Suppressor macrophage treated with lipopolysaccharide for 1 hour (primary cell): ENCODE measurements around the gene SACS.
A peak's percentile ranks its signal among the peaks of the same experiment; 100 is the strongest.

ENCODE experiments used
- DNase-seq, 3 donors: peaks; one replicate each; pipeline ENCODE4 v3.0.0-alpha.2; 2020 to 2022

Gene SACS, protein sequence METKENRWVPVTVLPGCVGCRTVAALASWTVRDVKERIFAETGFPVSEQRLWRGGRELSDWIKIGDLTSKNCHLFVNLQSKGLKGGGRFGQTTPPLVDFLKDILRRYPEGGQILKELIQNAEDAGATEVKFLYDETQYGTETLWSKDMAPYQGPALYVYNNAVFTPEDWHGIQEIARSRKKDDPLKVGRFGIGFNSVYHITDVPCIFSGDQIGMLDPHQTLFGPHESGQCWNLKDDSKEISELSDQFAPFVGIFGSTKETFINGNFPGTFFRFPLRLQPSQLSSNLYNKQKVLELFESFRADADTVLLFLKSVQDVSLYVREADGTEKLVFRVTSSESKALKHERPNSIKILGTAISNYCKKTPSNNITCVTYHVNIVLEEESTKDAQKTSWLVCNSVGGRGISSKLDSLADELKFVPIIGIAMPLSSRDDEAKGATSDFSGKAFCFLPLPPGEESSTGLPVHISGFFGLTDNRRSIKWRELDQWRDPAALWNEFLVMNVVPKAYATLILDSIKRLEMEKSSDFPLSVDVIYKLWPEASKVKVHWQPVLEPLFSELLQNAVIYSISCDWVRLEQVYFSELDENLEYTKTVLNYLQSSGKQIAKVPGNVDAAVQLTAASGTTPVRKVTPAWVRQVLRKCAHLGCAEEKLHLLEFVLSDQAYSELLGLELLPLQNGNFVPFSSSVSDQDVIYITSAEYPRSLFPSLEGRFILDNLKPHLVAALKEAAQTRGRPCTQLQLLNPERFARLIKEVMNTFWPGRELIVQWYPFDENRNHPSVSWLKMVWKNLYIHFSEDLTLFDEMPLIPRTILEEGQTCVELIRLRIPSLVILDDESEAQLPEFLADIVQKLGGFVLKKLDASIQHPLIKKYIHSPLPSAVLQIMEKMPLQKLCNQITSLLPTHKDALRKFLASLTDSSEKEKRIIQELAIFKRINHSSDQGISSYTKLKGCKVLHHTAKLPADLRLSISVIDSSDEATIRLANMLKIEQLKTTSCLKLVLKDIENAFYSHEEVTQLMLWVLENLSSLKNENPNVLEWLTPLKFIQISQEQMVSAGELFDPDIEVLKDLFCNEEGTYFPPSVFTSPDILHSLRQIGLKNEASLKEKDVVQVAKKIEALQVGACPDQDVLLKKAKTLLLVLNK (N-terminal part only)

DNA sequence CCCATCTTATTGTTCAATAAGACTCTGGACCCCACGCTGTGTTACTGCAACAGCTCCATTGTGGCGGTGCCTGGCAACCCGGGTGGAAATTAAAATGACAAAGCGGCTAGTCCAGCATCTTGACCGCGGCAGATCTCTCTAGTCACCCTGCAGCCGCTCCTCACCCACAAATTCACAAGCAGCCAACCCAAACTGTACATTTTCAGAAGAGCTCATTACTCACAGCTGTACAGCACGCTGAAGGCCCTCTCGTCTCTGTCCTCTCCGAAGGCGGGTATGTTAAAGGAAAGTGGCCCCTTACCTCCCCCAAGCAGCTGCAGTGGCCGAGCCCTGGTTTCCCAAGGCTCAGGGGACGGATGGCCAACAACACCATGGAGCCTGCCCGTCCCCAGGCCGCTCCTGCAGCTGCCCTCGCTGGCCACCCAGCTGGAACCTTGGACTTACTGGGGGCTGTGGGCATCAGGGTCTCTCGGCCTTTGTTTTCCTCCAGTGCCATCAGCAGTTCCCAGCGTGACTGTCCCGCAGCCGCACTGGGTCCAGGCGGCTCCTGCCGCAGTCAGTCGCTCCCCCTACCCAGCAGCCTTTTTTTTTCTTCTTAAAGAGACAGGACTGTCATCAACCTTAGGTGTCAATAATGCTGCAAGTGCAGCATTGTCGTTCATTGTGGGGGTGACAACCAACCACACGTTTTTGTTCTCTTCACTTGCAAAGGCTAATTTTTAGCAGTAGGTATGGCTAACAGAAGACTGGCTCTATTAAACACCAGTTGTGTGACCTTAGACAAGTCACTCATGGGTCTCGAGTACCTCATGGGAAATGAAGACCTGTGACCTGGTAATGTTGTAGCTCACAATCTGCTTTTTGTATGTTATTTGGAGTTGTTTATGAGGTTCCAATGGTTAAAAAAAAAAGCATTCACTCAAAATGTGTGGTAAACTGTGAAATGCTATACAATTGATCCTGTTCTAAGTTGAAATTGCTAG, at the start of gene SACS:
Gene SACS, minus strand, starts transcription at position 532 of the 983 bp plus-strand sequence. CDS start 22,463 bp downstream, outside the sequence.
- DNase-seq, result peak; percentile 11 to 37 (median 20)

DNA sequence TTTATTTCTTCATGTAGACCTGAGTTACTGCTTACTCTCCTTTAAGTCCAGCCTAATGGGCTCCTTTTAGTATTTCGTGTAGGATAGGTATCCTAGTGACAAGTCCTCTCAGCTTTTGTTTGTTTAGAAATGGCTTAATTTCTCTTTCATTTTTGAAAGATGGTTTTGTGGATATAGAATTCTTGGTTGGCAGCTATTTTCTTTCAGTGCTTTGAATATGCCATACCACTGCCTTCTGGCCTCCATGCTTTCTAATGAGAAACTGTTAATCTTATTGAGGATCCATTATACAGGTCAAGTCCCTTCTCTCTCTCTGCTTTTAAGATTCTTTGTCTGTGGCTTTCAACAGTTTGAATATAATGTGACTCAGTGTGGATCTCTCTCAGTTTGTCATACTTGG, 46.8 kb upstream of the SACS start:
- no peak for DNase-seq

DNA sequence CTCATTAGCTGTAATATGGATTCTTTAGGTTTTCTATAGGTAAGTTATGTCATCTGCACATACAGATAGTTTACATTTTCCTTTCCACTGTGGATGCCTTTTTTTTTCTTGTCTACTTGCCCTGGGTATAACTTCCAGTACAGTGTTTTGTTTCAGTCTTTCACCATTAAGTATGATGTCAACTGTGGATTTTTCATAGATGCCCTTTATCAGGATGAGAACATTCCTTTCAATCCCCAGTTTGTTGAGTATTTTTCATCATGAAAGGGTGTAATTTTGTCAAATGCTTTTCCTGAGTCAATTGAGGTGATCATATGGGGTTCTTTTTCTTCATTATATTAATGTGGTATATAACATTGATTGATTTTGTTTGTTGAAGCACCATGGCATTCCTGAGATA, 43.6 kb upstream of the SACS start:
- DNase-seq, result no peak

DNA sequence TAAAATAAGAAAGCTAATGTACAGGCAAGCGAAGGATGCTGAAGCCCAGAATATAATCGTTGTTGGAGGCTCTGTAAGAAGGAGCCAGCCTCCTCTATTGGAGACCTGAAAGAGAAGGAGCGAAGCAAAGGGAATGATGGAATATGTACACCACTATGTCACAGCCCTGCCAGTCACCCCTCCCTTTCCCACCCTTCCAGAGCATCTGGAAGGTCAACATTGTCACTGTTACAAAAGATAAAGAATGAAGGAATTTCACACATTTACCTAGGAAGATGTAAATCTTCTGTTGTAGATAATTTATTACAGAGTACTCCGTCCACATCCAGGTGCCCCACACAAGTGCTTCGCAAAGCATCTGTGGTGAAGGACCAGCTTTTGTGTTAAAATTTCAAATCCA, 39.7 kb upstream of the SACS start:
- DNase-seq, result no peak

DNA sequence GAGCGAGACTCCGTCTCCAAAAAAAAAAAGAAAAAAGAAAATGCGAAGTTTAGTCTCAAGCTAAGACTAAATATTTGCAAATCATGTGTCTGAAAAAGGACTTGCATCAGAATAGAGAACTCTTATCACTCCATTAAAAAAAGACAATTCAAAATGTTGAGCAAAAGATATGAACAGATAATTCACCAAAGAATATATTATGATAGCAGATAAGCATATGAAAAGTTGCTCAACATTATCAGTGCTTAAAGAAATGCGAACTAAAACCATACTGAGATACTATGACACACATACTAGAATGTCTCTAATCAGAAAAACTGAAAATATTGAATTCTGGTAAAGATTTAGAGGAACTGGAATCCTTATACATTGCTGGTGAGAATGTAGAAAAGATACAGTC, 38.7 kb upstream of the SACS start:
- DNase-seq, result no peak

DNA sequence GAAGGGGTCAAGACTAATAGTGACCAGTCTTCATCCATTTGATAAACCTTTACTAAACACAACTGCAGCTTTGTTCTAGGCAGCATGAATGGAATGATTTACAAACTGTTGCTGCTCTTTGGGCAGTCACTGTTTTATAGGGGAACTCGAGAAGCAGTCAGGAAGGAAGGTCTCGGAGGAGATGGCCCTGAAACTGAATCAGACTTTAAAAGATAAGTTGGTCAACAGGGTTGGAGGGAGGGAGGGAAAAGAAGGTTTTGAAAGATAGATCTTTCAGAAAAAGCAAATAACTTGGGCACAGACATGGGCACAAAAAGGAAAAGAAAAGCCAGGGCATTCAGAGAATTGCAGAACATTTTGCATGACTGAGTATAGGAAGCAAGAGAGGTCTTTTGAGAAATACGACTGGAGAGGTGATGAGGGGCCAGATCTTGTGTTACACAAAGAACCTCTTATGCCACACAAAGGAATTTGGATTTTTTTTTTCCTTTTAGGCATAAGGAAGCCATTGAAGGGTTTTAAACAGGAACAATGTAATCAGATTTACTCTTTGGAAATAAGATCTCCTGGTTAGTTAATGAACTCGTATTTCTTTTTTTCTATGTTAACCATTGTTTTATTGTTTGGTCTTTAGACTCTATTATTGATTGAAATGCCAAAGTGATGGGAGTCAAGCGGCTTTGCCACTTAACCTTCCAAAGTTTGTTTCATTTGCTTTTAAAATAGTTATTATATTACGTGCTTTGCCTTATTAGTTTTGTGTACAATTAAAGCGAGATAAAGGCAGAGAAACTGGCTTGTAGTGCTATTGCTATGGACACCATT, 37.5 kb upstream of the SACS start:
- DNase-seq, result no peak

DNA sequence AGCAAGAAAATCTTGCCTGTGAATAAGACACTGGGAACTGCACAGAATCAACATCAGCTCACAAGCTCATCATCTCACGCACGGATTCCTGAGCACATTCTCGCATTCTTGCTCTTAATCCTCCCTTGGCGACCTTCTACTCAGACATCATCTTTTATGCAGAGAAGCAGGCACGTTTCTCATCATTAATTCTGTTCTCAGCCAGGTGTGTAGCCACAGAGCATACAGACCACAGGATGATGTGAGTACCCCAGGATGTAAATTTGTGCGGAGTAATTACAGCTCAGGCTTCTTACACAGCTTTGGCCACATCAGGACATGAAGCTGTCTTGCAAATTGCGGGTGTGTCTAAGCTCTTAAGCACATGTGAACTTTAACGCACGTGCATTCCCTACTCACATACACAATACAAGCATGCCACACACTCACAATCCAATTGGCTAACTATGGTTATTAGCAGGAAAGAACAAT, 36.5 kb upstream of the SACS start:
- no peak for DNase-seq

DNA sequence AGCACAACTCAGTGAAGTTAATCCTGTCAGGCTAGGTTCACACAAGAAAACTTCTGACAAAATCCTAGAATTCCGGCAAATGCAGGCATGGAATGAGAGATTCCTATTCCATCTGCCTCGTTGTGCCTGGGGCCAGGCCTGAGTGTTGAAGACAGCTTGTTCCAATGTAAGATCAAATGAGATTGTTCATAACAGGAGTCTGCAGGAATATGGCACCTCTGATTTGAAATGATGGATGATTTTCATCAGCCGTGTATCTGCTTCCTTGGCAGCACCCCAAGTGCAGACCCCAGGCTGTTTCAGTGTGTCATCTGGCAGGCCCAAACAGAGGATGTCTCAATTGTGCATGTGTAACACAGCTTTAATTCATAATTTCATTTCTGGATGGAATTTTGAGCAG, 35.3 kb upstream of the SACS start:
- DNase-seq, result no peak

DNA sequence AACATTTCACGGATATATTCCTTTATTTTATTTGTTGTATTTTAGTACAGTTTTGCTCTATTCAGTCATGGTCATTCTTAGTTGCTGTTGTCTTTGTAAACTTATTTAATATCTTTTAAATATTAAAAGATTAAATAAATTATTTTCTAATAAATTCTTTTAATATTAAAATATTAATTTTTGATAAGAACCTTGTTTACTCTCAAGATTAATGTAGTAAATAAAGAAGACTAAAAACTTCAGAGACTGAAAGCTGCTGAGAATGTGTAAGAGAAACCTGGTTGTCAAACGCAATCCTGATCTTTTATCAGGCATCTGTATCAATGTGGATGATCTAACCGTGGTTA, 34.4 kb upstream of the SACS start:
- DNase-seq, result no peak

DNA sequence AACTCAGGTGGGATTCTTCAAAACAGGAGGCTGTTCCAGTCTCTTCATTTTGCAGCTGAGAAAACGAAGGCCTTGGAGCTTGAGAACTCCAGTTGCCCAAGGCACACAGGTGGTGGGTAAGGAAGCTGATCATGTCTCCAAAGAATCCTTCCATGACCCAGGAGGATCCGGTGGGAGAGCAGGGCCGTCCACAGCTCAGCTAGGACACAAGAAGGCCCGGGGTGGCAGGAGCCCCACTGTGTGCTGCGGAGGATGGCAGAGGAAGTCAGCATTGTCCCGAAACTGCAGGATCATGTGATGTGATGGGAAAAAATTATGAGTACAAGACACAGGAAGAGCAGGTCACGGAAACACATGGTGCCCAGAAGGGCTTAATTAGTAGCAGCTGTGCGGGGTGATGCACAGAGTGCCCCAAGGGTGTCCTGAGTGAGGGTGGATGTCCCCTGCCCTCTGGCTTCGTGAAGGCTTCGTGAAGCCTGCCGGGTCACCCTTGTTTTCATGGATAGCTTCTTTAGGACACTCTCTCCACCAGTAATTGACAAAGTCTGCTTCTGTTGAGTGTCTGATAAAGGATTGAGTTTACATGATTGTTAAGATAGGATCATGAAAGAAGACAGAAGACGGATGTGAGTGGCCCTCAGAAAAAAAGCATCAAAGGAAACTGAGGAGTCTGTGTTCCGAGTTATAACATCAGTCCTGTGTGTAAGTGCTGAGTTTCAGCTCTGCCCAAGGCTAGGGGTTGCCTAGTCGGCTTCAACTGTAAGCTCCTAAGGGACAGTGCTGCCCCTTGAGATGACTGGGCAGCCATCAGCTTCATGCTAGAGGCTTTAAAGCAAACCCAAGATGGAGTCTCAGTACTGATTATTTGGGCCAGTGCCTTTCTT, 33.8 kb upstream of the SACS start:
- peak in 1 of 3 donors; percentile 21 for DNase-seq

DNA sequence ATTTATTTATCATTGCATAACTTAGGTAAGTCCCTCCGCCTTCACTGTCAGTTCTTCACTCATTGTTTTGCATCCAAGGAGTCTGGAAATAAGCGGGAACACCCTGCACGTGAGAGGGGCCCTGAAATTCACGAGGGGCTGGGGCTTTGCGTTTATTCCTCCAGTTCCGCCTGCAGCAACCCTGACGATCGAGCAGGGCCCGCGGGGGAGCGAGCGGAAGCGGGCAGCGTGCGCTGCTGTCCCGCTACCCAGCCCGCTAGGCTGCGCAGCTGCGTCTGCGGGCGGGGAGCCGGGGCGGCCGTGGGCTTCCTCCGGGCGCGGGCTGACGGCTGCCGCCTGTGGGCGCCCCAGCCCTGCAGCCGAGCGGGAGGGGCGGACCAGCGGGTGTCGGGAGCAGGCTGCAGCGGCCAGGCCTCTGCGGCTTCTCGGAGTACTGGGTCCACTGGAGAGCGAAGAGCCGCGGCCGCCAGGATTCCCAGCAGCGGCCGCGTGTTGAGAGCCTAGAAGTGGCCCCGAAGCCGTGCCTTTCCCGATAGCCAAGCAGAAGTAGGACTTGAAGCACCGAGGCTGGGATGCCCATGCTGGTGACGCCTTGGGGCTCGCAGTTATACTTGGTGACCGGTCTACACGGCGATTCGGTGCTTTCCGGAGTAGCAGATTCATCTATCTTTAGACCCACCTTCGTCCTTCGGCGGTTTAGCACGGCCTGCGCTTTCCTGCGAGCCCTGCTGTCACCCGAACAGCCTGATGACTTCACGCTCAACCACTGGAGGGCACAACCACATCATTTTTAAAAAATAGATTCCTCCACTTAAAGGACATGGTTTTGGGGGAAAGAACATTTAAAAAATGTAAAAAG, 32.9 kb upstream of the SACS start:
- peak; percentile 72 to 82 (median 73) for DNase-seq

DNA sequence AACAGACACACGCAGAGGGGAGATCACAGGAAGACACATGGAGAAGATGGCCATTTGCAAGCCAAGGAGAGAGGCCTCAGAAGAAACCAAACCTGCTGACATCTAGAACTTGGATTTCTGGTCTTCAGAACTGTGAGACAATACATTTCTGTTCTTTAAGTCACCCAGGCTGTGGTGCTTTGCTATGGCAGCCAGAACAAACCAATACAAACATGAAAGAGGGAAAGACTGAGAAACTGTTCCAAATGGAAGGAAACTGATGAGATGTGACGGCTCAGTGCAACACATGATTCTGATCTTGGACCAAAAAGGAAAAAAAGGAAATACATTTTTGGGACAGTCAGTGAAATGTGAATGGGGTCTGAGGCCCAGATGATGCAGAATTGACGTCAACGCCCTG, 30.2 kb upstream of the SACS start:
- no peak for DNase-seq

DNA sequence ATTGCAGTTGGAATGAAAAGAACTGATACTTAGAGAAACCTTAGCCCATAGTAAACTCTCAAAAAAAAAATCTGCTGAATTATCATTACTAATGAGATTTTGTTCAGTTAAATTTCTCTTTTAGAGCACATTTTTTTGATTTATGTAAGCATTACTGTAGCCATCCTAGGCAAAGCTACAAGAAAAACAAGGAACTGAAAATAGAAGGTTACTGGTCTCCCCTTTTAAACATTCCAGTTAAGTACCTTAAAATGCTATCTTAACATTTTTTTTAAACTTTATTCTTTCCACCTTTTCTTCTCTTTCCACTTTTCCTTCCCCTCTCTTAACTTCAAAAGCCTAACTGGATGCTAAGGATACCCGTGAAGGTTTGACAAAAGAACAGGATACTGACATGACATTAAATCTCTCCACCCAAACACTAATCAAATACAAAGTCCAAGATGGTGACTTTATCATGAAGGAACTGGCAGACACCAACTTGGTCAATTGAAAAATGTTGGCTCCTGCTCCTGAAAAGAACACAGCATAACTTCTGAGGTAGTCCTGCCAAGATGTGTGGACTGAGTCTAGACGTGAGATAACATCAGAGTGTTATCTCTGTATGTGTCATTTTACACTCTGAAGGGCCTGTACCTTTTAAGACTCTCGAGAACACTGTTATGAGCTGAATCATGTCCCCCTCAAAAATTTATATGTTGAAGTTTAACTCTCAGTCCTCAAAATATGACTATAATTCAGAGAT, 29.5 kb upstream of the SACS start:
- DNase-seq, result no peak

DNA sequence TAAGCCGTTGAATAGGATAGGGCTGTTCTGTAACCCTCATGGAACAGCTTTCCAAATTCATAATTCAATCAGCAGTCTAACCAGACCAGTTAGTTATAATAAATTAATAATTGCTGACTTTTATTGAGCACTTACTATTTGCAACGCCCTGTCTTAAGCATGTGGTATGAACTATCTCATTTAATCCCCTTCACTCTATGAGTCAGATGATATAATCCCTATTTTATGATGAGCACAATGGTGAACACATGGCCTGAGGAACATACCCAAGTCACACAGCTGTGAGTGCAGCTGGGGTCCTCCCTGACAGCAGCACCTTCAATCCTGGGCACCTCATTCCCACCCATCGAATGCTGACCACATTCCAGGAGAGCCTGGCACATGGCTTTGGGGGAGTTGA, 28.0 kb upstream of the SACS start:
- no peak for DNase-seq

DNA sequence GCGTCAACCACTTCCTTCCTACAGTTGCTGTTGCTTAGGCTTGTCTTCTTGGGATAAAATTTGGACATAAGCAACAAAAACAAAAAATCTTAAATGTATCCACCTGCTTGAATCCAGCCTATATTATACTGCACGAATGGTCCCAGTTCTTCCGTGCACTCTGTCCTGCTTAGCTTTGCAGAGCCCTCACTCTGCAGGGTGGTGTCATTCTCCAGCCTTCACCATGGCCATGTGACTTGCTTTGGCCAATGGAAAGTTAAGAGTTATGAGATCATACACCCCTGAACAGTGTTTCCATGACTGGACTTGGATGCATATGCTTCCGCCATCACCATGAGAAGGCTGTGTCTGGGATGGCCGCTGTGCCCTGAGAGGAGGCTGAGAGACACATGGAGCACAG, 27.4 kb upstream of the SACS start:
- DNase-seq, result no peak

DNA sequence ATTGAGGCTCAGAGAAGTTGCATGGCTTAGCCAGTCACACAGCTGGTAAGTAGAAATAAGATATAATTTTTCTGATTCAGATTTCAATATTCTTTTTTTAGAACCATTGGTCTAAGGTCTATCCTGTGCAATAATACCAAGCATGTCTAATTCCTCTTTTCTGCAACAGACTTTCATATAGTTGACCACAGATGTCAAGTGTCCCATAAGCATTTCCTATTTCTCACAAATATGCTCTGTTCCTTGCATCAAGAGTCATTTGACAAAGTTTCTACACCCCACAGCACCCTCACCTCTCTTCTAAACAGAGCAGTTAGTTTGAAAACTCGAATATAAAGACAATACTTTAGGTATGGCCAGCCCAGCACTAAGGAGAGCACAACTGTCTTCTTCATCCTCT, 26.8 kb upstream of the SACS start:
- peak in 2 of 3 donors; percentile 58 to 61 for DNase-seq

DNA sequence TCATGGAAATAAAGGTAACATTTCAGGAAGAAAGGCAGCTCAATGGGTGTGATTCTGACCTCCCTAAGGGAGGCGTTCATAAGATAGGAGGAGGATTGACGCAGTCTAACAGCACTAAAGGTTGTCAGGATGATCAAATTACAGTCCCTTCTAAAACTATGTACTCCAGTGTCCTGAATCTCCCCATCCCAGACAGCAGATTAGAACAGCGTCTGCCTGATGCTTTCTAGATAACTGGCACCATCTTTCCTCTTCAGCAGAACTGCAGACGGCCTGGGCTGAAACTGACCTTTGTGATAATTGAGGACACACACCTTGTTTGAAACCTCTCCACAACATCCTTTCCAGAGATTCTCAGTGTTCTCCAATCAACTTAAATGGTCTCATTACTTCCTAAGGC, 25.5 kb upstream of the SACS start:
- DNase-seq, result no peak

DNA sequence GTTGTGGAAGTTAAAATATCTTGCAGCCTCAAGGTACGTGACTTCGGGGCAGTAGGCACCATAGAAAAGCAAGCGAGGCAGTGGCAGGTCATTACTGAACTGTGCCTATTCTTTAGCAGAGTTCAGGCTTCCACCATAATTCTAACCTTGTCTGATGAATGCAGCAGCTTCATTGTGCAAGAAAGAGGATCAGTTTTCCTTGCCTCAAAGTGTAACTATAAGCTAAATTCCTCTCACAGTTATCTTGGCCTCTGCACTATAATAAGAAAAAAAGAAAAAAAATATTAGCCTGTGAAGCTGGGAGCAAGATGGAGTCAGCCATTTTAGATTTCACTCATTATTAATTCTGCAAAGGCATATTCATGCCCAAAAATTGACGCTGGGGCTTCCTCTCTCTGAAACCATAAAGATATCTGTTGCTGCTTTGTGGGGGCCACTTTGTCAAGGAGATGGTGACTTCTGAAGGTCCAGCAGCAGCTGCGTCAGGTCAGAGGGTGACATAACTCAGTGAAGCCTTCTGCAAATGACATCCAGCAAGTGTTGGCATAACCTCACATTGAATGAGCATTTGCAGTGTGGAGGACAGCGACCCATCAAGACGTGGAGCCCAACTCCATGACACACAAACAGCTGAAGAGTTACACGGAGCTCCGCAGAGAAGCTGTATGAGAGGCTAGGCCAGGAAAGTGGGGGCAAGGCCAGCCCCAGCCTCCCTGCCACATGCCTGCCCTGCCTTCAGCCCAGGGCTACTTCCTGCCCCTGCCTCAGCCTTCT, 23.1 kb upstream of the SACS start:
- no peak for DNase-seq
